Endothelial cell (in vitro differentiated cells): ENCODE results near the gene PHF2. TPM values are rescaled to one million over a fixed set of nuclear protein-coding genes. Genes with fewer than 3 reads are reported as not detected.
"Not testable (repeated sequence)": the region's sequence is repeated elsewhere in the genome, so short reads cannot be mapped to it uniquely, and the experiment has no call there.

Source experiments
- DNase-seq: peaks from one replicate; pipeline ENCODE4 v3.0.0; 2021; ENCODE audit warnings: low spot score
- H3K27ac Mint-ChIP-seq: one replicate; pipeline ENCODE4 v1.8.0; 2021; ENCODE audit warnings: mixed read lengths, inconsistent platforms; ENCODE audit not compliant: unreplicated experiment
- H3K27me3 Mint-ChIP-seq: one replicate; pipeline ENCODE4 v1.8.0; 2021; ENCODE audit warnings: mild to moderate bottlenecking, moderate library complexity, mixed read lengths, inconsistent platforms; ENCODE audit not compliant: unreplicated experiment
- H3K36me3 Mint-ChIP-seq: one replicate; pipeline ENCODE4 v1.8.0; 2021; ENCODE audit warnings: mild to moderate bottlenecking, low read depth, mixed read lengths, inconsistent platforms; ENCODE audit not compliant: unreplicated experiment
- H3K4me1 Mint-ChIP-seq: one replicate; pipeline ENCODE4 v1.8.0; 2021; ENCODE audit warnings: mild to moderate bottlenecking, mixed read lengths, inconsistent platforms; ENCODE audit not compliant: unreplicated experiment
- H3K4me3 Mint-ChIP-seq: one replicate; pipeline ENCODE4 v1.8.0; 2021; ENCODE audit warnings: mild to moderate bottlenecking, mixed read lengths, inconsistent platforms; ENCODE audit not compliant: unreplicated experiment
- H3K9me3 Mint-ChIP-seq: one replicate; pipeline ENCODE4 v1.8.0; 2021; ENCODE audit warnings: mixed read lengths, inconsistent platforms; ENCODE audit not compliant: unreplicated experiment
- CTCF ChIP-seq: fragments of 200-600 bp; sonication (generic); IDR thresholded peaks from one replicate; pipeline ENCODE4 v1.5.0; 2021; ENCODE audit warnings: antibody characterized with exemption; ENCODE audit not compliant: unreplicated experiment
- total RNA-seq: library from RNA; stranded (reverse); fragmentation: NEBNext Ultra II Directional; extraction: Animal tissue kit (Norgen Biotek cat#: 25700); gene quantifications from one replicate; pipeline ENCODE4 v1.2.1, GENCODE V29; 2021; ENCODE audit not compliant: unreplicated experiment

PHF2 gene
- total RNA-seq, 1 donor from 2014 or later = 20.9 TPM

- DNase-seq = no peak
- Mint-ChIP-seq H3K4me3 (no peak overlapping the region), H3K27ac (no peak overlapping the region), H3K36me3 (peaks cover 17% of the 10 kb centered on the region), H3K27me3 (peaks cover 6% of the 10 kb centered on the region), H3K9me3 (no peaks in the 10 kb centered on the region), H3K4me1 (peaks cover 3% of the 10 kb centered on the region)
- TF ChIP-seq CTCF = no peak
Observed at GRCh38 chr9:93664549-93665120, 88.3 kb downstream of the PHF2 start.

- Mint-ChIP-seq H3K36me3 (peaks cover 12% of the 10 kb centered on the region), H3K4me1 (peaks cover 3% of the 10 kb centered on the region), H3K27me3 (peaks cover 9% of the 10 kb centered on the region), H3K27ac (no peak overlapping the region), H3K4me3 (no peak overlapping the region), H3K9me3 (no peaks in the 10 kb centered on the region)
- TF ChIP-seq CTCF = no peak
- no peak for DNase-seq
Observed at GRCh38 chr9:93665128-93665636, 88.8 kb downstream of the PHF2 start.

GRCh38 chr9:93665637-93666438, 89.5 kb downstream of the PHF2 start:
- no peak for TF ChIP-seq CTCF
- Mint-ChIP-seq H3K36me3 (peaks cover 12% of the 10 kb centered on the region), H3K27ac (no peak overlapping the region), H3K4me3 (no peak overlapping the region), H3K9me3 (no peaks in the 10 kb centered on the region), H3K4me1 (peaks cover 3% of the 10 kb centered on the region), H3K27me3 (peaks cover 9% of the 10 kb centered on the region)
- no peak for DNase-seq

GRCh38 chr9:93666439-93666784, 90.0 kb downstream of the PHF2 start:
- H3K36me3 Mint-ChIP-seq = peaks cover 15% of the 10 kb centered on the region
- not testable (repeated sequence) for H3K27ac Mint-ChIP-seq, H3K9me3 Mint-ChIP-seq, H3K27me3 Mint-ChIP-seq, H3K4me1 Mint-ChIP-seq, H3K4me3 Mint-ChIP-seq, DNase-seq

- H3K27me3 Mint-ChIP-seq = peaks cover 9% of the 10 kb centered on the region
- no peak overlapping the region for H3K4me3 Mint-ChIP-seq
- H3K9me3 Mint-ChIP-seq = no peaks in the 10 kb centered on the region
- no peak for DNase-seq
- H3K4me1 Mint-ChIP-seq = peaks cover 3% of the 10 kb centered on the region
- TF ChIP-seq CTCF = no peak
- no peak overlapping the region for H3K27ac Mint-ChIP-seq
- peaks cover 15% of the 10 kb centered on the region for H3K36me3 Mint-ChIP-seq
Observed at GRCh38 chr9:93667006-93667405, 90.6 kb downstream of the PHF2 start.
